Sigmoid colon (tissue), 7 donors: ENCODE results near the gene MGMT. TPM values are rescaled to one million over a fixed set of nuclear protein-coding genes. Genes with fewer than 3 reads are reported as not detected.

ENCODE experiments used
- DNase-seq: peaks from one replicate; pipeline ENCODE4 v3.0.0-alpha.2; 2019
- H3K27ac ChIP-seq, 4 donors: fragments of 200-600 bp; sonication (generic); one replicate each; pipeline ENCODE4 v1.5.1; 2016 to 2019; ENCODE audit warnings: mild to moderate bottlenecking in 1 of 4
- H3K27me3 ChIP-seq, 3 donors: fragments of 200-600 bp; sonication (generic); one replicate each; pipeline ENCODE4 v1.5.1; 2019; ENCODE audit warnings: mild to moderate bottlenecking in 1 of 3
- H3K36me3 ChIP-seq, 4 donors: fragments of 200-600 bp; sonication (generic); one replicate each; pipeline ENCODE4 v1.5.1; 2016 to 2019
- H3K4me1 ChIP-seq, 4 donors: fragments of 200-600 bp; sonication (generic); one replicate each; pipeline ENCODE4 v1.5.1; 2017 to 2019
- H3K4me3 ChIP-seq, 4 donors: fragments of 200-600 bp; sonication (generic); one replicate each; pipeline ENCODE4 v1.5.1; 2017 to 2019; ENCODE audit warnings: mild to moderate bottlenecking in 2 of 4, moderate library complexity in 1 of 4
- H3K9me3 ChIP-seq, 4 donors: fragments of 200-600 bp in 3 of 4; sonication (generic) in 3 of 4; one replicate each; pipeline versions ENCODE4 v1.5.1 to v1.6.1; 2013 to 2019
- CTCF ChIP-seq, 4 experiments: fragments of 450-650 bp in 3 of 4; fragments of 200-600 bp in 1 of 4; IDR thresholded peaks; one replicate each; pipeline ENCODE4 v1.5.1; 2016 to 2019; ENCODE audit warnings: antibody characterized with exemption in 4 of 4, mild to moderate bottlenecking in 3 of 4, moderate library complexity in 2 of 4
- EP300 ChIP-seq, 4 donors: sonication (generic); formaldehyde crosslinking; IDR thresholded peaks; one replicate each; pipeline ENCODE4 v1.6.1; 2017; ENCODE audit warnings: antibody characterized with exemption in 4 of 4
- POLR2A ChIP-seq, 2 donors: fragments of 450-650 bp; IDR thresholded peaks; one replicate each; pipeline ENCODE4 v1.6.1; 2016; ENCODE audit warnings: antibody characterized with exemption in 2 of 2, mild to moderate bottlenecking in 2 of 2, moderate library complexity in 2 of 2
- POLR2AphosphoS5 ChIP-seq, 4 donors: sonication (generic); formaldehyde crosslinking; IDR thresholded peaks; one replicate each; pipeline ENCODE4 v1.6.1; 2017; ENCODE audit warnings: antibody characterized with exemption in 4 of 4
- WGBS, 2 donors: extraction: QIAGEN DNeasy Blood & Tissue Kit; methylation state at CpG; one replicate each; pipeline ENCODE4 v1.1.7; 2013; 5-methylcytosine and 5-hydroxymethylcytosine counted together
- intact Hi-C: fragments of 100-400 bp; cut with DNase I; formaldehyde crosslinking; loops from one replicate; pipeline ENCODE4 v1.15.1; 2023
- polyA plus RNA-seq, 3 donors: library from polyadenylated mRNA; stranded (reverse); fragments of 200-250 nt; gene quantifications; one replicate each; pipeline ENCODE4 v1.2.3, GENCODE V29; 2013
- total RNA-seq, 4 donors: library from RNA; depleted of rRNA; stranded (reverse); fragments of >200 nt; gene quantifications; one replicate each; pipeline ENCODE4 v1.1.0, GENCODE V29; 2016
- donor health status: healthy with polysubstance abuse.
- donor health status: Bipolar disorder and iron deficiency.
- donor health status: healthy.

MGMT gene
- total and polyA plus RNA-seq, 7 donors: 7.2 to 40.3 (median 24.3) TPM

- TF ChIP-seq POLR2AphosphoS5 (IDR thresholded peaks at IDR 0.05): no peak
- no peak for TF ChIP-seq POLR2A (IDR thresholded peaks at IDR 0.05)
- no peak for TF ChIP-seq CTCF (IDR thresholded peaks at IDR 0.05)
- no peak for TF ChIP-seq EP300 (IDR thresholded peaks at IDR 0.05)
- no peaks in the 10 kb centered on the region for H3K27me3 ChIP-seq
- no peaks in the 10 kb centered on the region for H3K36me3 ChIP-seq
- H3K27ac ChIP-seq: no peak overlapping the region
- DNase-seq: no peak
- intact Hi-C loops: no loop called here
- H3K4me3 ChIP-seq: no peak overlapping the region
- 96 to 97% methylated on average over 14 of the region's 14 CpGs for WGBS, 2 donors
- no peaks in the 10 kb centered on the region for H3K9me3 ChIP-seq
- no peaks in the 10 kb centered on the region for H3K4me1 ChIP-seq
These were observed 149.0 kb downstream of the MGMT start for GRCh38 chr10:129615921-129616525.

GRCh38 chr10:129617768-129618167 lies 150.7 kb downstream of the MGMT start:
- no peak overlapping the region for H3K4me3 ChIP-seq
- TF ChIP-seq POLR2A (IDR thresholded peaks at IDR 0.05): no peak
- TF ChIP-seq CTCF (IDR thresholded peaks at IDR 0.05): no peak
- no peak for TF ChIP-seq EP300 (IDR thresholded peaks at IDR 0.05)
- no peak for TF ChIP-seq POLR2AphosphoS5 (IDR thresholded peaks at IDR 0.05)
- H3K36me3 ChIP-seq: no peaks in the 10 kb centered on the region
- intact Hi-C loops: no loop called here
- WGBS, 2 donors: 96 to 99% methylated on average over 3 of the region's 3 CpGs
- no peak for DNase-seq
- H3K9me3 ChIP-seq: no peaks in the 10 kb centered on the region
- no peaks in the 10 kb centered on the region for H3K27me3 ChIP-seq
- no peak overlapping the region for H3K27ac ChIP-seq
- H3K4me1 ChIP-seq: no peaks in the 10 kb centered on the region

GRCh38 chr10:129621062-129621461 lies 154.0 kb downstream of the MGMT start:
- Histone ChIP-seq H3K4me3 (no peak overlapping the region), H3K36me3 (no peaks in the 10 kb centered on the region), H3K4me1 (no peaks in the 10 kb centered on the region), H3K9me3 (no peaks in the 10 kb centered on the region), H3K27ac (no peak overlapping the region), H3K27me3 (no peaks in the 10 kb centered on the region)
- DNase-seq: no peak
- intact Hi-C loops: no loop called here
- TF ChIP-seq POLR2A (IDR thresholded peaks at IDR 0.05) (no peak), POLR2AphosphoS5 (IDR thresholded peaks at IDR 0.05) (no peak), CTCF (IDR thresholded peaks at IDR 0.05) (no peak), EP300 (IDR thresholded peaks at IDR 0.05) (no peak)
- 94 to 95% methylated on average over 7 of the region's 7 CpGs for WGBS, 2 donors

GRCh38 chr10:129621693-129622092 lies 154.7 kb downstream of the MGMT start:
- Histone ChIP-seq H3K27ac (no peak overlapping the region), H3K36me3 (no peaks in the 10 kb centered on the region), H3K4me3 (no peak overlapping the region), H3K27me3 (no peaks in the 10 kb centered on the region), H3K9me3 (no peaks in the 10 kb centered on the region), H3K4me1 (no peaks in the 10 kb centered on the region)
- DNase-seq: no peak
- TF ChIP-seq CTCF (IDR thresholded peaks at IDR 0.05) (no peak), POLR2A (IDR thresholded peaks at IDR 0.05) (no peak)
- intact Hi-C loops: no loop called here
- 47 to 48% methylated on average over 2 of the region's 2 CpGs for WGBS, 2 donors

- intact Hi-C loops: no loop called here
- Histone ChIP-seq H3K4me3 (no peak overlapping the region), H3K27ac (no peak overlapping the region), H3K4me1 (peaks cover 0 to 2% (median under 1%) of the 10 kb centered on the region in 4 donors), H3K27me3 (no peaks in the 10 kb centered on the region), H3K9me3 (no peaks in the 10 kb centered on the region), H3K36me3 (no peaks in the 10 kb centered on the region)
- WGBS, 2 donors: 94 to 95% methylated on average over 3 of the region's 3 CpGs
- TF ChIP-seq POLR2A (IDR thresholded peaks at IDR 0.05): no peak
- no peak for TF ChIP-seq EP300 (IDR thresholded peaks at IDR 0.05)
- no peak for DNase-seq
These were observed 155.2 kb downstream of the MGMT start for GRCh38 chr10:129622291-129622690.
